ENCODE data around the gene TMEM154. TPM values are rescaled to one million over a fixed set of nuclear protein-coding genes. Genes with fewer than 3 reads are reported as not detected.
A peak's percentile ranks its signal among the peaks of the same experiment; 100 is the strongest.

Gene TMEM154
- total RNA-seq, 5 donors from 2014 or later (not counting 1 experiment from before 2014, with no cell fraction given), result 19.3 to 28.5 (median 24.6) TPM

DNA sequence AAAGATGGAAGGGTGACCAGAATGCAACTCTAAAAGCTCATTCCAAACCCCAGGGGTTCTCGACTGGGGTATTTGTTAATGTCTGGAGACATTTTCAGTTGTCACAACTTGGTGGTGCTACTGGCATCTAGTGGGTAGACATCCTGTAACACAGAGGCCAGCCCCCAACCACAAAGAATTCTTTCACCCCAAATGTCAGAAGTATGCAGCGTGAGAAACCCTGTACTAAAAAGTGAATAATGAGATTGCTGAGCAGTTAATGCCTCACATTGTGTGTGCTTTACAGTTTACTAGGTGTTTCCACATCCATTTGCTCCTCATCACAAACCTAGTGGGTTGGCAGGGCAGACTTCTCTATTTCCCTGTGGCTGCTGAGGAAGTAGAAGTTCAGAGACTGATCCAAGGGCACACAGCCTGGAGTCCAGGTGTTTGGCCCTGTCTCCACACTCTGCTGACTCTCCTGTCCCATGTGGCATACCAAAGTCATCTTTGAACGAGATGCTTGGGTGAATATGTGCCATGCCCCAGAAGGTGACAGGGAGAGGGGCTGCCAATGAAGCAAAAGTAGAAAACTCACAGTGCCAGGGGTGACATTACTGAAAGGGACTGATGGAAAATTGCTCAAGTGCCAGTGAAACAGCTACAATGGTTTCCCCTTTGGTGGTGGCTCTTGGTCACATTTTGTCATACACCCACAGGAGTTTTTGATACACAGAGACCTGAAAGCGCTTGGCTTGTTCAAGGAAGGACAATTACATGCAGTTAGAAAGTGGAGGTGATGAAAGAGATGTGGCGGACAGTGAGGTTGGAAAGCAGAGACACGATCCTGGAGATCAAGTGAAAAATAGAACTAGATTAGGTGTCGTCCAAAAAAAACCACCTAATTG, 10.1 kb upstream of the TMEM154 start:
- DNase-seq (no peak), ATAC-seq (replicated peaks in 1 of 4) (no peak)
- Histone ChIP-seq H3K27me3 (replicated peaks in 1 of 2; ENCODE audit: control insufficient read depth in 2 of 2, extremely low read depth in 1 of 2, insufficient read depth in 2 of 2, low read length in 1 of 2) (peaks cover 0 to 3% of the 10 kb centered on the region in 2 experiments), H3K4me3 (ENCODE audit: control insufficient read depth in 1 of 2, extremely low read depth in 1 of 2, low read length in 1 of 2) (no peak overlapping the region), H3K4me1 (ENCODE audit: control insufficient read depth in 1 of 2, extremely low read depth in 1 of 2, insufficient read depth in 2 of 2, low read length in 2 of 2) (no peaks in the 10 kb centered on the region), H3K27ac (ENCODE audit: low read length) (no peak overlapping the region), H3K36me3 (ENCODE audit: control insufficient read depth in 2 of 2, extremely low read depth in 1 of 2, insufficient read depth in 1 of 2, low read length in 1 of 2) (no peaks in the 10 kb centered on the region), H3K9me3 (no peaks in the 10 kb centered on the region)
- no peak overlapping the region for H3K27ac Mint-ChIP-seq
- ChIA-PET POLR2A (interaction anchor here (0.6 to 0.7 kb wide), 2 partner anchors 11 to 17 kb away, joined by 3 read pairs; no protein-coding TSS in a partner anchor), CTCF (interaction anchor here (0.7 kb wide), 2 partner anchors 12 to 228 kb away, joined by 3 read pairs; no protein-coding TSS in a partner anchor)
- WGBS (ENCODE audit: insufficient coverage), result 53% methylated on average over 4 of the region's 7 CpGs
- H3K4me3 Mint-ChIP-seq, result no peak overlapping the region
- no peaks in the 10 kb centered on the region for H3K36me3 Mint-ChIP-seq
- H3K9me3 Mint-ChIP-seq, result no peaks in the 10 kb centered on the region
- peaks cover 0 to 7% (median 0%) of the 10 kb centered on the region in 3 donors for H3K4me1 Mint-ChIP-seq
- H3K27me3 Mint-ChIP-seq, result peaks cover 0 to 5% of the 10 kb centered on the region in 2 donors

DNA sequence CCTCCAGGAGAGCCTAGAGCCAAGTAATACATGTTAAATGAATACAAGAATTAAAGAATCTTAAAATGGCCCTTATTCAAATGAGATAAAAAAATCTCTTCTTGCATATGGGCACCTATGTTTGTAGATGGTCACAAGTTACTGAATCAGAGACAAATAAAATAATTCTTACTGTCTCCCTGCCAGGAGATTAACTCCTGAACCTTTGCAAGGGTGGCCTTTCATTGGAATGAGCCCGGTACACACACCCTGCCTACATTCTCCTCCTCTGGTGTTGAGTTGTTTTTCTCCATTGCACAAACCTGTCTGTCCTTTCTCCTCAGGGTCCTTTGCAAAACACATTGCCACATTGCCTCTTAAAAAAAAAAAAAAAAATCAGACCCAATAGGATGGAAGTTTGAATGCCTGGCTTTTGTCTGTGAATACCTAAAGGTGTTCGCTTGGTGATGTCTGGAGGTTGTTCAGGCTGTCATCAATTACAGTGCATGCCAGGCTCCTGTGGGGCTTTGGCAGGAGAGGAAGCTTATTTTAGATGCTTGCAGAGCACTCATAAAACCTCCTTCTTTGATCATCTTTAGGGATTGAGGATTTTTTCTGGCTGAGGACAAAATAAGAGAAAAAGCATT, 8.3 kb upstream of the TMEM154 start:
- Mint-ChIP-seq H3K27me3 (peaks cover 0 to 5% of the 10 kb centered on the region in 2 donors), H3K4me3 (no peak overlapping the region), H3K9me3 (no peaks in the 10 kb centered on the region), H3K27ac (no peak overlapping the region), H3K36me3 (no peaks in the 10 kb centered on the region), H3K4me1 (peaks cover 0 to 7% (median 0%) of the 10 kb centered on the region in 3 donors)
- no peak overlapping the region for H3K27ac ChIP-seq (ENCODE audit: low read length)
- H3K4me1 ChIP-seq (ENCODE audit: control insufficient read depth in 1 of 2, extremely low read depth in 1 of 2, insufficient read depth in 2 of 2, low read length in 2 of 2), result no peaks in the 10 kb centered on the region
- no peaks in the 10 kb centered on the region for H3K36me3 ChIP-seq (ENCODE audit: control insufficient read depth in 2 of 2, extremely low read depth in 1 of 2, insufficient read depth in 1 of 2, low read length in 1 of 2)
- ATAC-seq (replicated peaks in 1 of 4) (no peak), DNase-seq (no peak)
- no peak overlapping the region for H3K4me3 ChIP-seq (ENCODE audit: control insufficient read depth in 1 of 2, extremely low read depth in 1 of 2, low read length in 1 of 2)
- WGBS (ENCODE audit: insufficient coverage), result no CpG with 5 or more reads among the region's 2 CpGs
- no peaks in the 10 kb centered on the region for H3K9me3 ChIP-seq
- POLR2A ChIA-PET, result interaction anchor here in 1 of 2 donors (0.7 kb wide), 1 partner anchor 37 kb away, joined by 6 read pairs; no protein-coding TSS in a partner anchor
- CTCF ChIA-PET, result interaction anchor here in 1 of 2 donors (0.7 kb wide), 1 partner anchor 52 kb away, joined by 5 read pairs; no protein-coding TSS in a partner anchor
- peaks cover 0 to 9% of the 10 kb centered on the region in 2 experiments for H3K27me3 ChIP-seq (replicated peaks in 1 of 2; ENCODE audit: control insufficient read depth in 2 of 2, extremely low read depth in 1 of 2, insufficient read depth in 2 of 2, low read length in 1 of 2)

GRCh38 chr4:152686452-152687013, 6.7 kb upstream of the TMEM154 start:
- Mint-ChIP-seq H3K4me3 (no peak overlapping the region), H3K27me3 (peaks cover 0 to 5% of the 10 kb centered on the region in 2 donors), H3K27ac (peak overlapping the region in 1 of 2 donors; percentile 1), H3K36me3 (no peaks in the 10 kb centered on the region), H3K4me1 (peaks cover 0 to 7% (median 0%) of the 10 kb centered on the region in 3 donors), H3K9me3 (no peaks in the 10 kb centered on the region)
- CTCF ChIA-PET, result no interaction called here
- Histone ChIP-seq H3K4me1 (ENCODE audit: control insufficient read depth in 1 of 2, extremely low read depth in 1 of 2, insufficient read depth in 2 of 2, low read length in 2 of 2) (no peaks in the 10 kb centered on the region), H3K4me3 (ENCODE audit: control insufficient read depth in 1 of 2, extremely low read depth in 1 of 2, low read length in 1 of 2) (no peak overlapping the region), H3K36me3 (ENCODE audit: control insufficient read depth in 2 of 2, extremely low read depth in 1 of 2, insufficient read depth in 1 of 2, low read length in 1 of 2) (no peaks in the 10 kb centered on the region), H3K27me3 (replicated peaks in 1 of 2; ENCODE audit: control insufficient read depth in 2 of 2, extremely low read depth in 1 of 2, insufficient read depth in 2 of 2, low read length in 1 of 2) (peaks cover 0 to 9% of the 10 kb centered on the region in 2 experiments), H3K27ac (ENCODE audit: low read length) (no peak overlapping the region), H3K9me3 (no peaks in the 10 kb centered on the region)
- 97% methylated on average over 5 of the region's 8 CpGs for WGBS (ENCODE audit: insufficient coverage)
- ATAC-seq (replicated peaks in 1 of 4) (peak in 1 of 4 experiments; percentile 32), DNase-seq (no peak)
- POLR2A ChIA-PET, result interaction anchor here (0.6 kb wide), 2 partner anchors 18 to 281 kb away, joined by 3 to 6 read pairs; no protein-coding TSS in a partner anchor

DNA sequence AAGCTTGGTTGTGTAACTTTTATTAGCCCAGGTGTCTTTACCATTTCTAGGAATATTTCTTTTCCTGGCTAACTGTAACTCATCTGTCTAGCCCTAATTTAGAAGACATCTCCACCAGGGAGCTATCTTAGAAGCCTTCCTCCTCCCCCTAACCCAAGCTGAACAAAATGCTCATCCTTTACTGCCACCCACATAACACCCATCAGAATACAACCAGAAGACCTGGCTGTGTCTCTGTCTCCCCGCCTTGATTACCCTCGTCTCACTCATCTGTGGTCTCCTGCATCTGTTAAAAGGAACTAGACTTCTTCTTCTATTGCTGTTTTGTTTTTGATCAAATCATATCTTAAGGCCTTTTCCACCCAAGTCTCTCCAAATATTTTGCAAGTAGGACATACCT, 4.8 kb upstream of the TMEM154 start:
- Mint-ChIP-seq H3K36me3 (no peaks in the 10 kb centered on the region), H3K9me3 (no peaks in the 10 kb centered on the region), H3K27ac (no peak overlapping the region), H3K27me3 (peaks cover 0 to 5% of the 10 kb centered on the region in 2 donors), H3K4me3 (no peak overlapping the region), H3K4me1 (peaks cover 5 to 22% (median 14%) of the 10 kb centered on the region in 3 donors)
- Histone ChIP-seq H3K27me3 (replicated peaks in 1 of 2; ENCODE audit: control insufficient read depth in 2 of 2, extremely low read depth in 1 of 2, insufficient read depth in 2 of 2, low read length in 1 of 2) (peaks cover 0 to 6% of the 10 kb centered on the region in 2 experiments), H3K36me3 (ENCODE audit: control insufficient read depth in 2 of 2, extremely low read depth in 1 of 2, insufficient read depth in 1 of 2, low read length in 1 of 2) (no peaks in the 10 kb centered on the region), H3K27ac (ENCODE audit: low read length) (no peak overlapping the region), H3K4me3 (ENCODE audit: control insufficient read depth in 1 of 2, extremely low read depth in 1 of 2, low read length in 1 of 2) (no peak overlapping the region), H3K9me3 (no peaks in the 10 kb centered on the region), H3K4me1 (ENCODE audit: control insufficient read depth in 1 of 2, extremely low read depth in 1 of 2, insufficient read depth in 2 of 2, low read length in 2 of 2) (peaks cover 2 to 8% of the 10 kb centered on the region in 2 experiments)
- POLR2A ChIA-PET, result no interaction called here
- CTCF ChIA-PET, result interaction anchor here in 1 of 2 donors (0.6 kb wide), 1 partner anchor 230 kb away, joined by 3 read pairs; no protein-coding TSS in a partner anchor
- no peak for ATAC-seq (replicated peaks in 1 of 4)
- DNase-seq, result no peak
- 33% methylated on average over 1 of the region's 2 CpGs for WGBS (ENCODE audit: insufficient coverage)

- POLR2A ChIA-PET, result no interaction called here
- CTCF ChIA-PET, result interaction anchor here in 1 of 2 donors (0.6 kb wide), 1 partner anchor 230 kb away, joined by 3 read pairs; no protein-coding TSS in a partner anchor
- no peaks in the 10 kb centered on the region for H3K36me3 Mint-ChIP-seq
- peaks cover 0 to 5% of the 10 kb centered on the region in 2 donors for H3K27me3 Mint-ChIP-seq
- ATAC-seq (replicated peaks in 1 of 4) (no peak), DNase-seq (no peak)
- H3K27ac Mint-ChIP-seq, result no peak overlapping the region
- Histone ChIP-seq H3K36me3 (ENCODE audit: control insufficient read depth in 2 of 2, extremely low read depth in 1 of 2, insufficient read depth in 1 of 2, low read length in 1 of 2) (no peaks in the 10 kb centered on the region), H3K27me3 (replicated peaks in 1 of 2; ENCODE audit: control insufficient read depth in 2 of 2, extremely low read depth in 1 of 2, insufficient read depth in 2 of 2, low read length in 1 of 2) (peaks cover 0 to 6% of the 10 kb centered on the region in 2 experiments), H3K9me3 (no peaks in the 10 kb centered on the region), H3K27ac (ENCODE audit: low read length) (no peak overlapping the region), H3K4me1 (ENCODE audit: control insufficient read depth in 1 of 2, extremely low read depth in 1 of 2, insufficient read depth in 2 of 2, low read length in 2 of 2) (peaks cover 4 to 8% of the 10 kb centered on the region in 2 experiments), H3K4me3 (ENCODE audit: control insufficient read depth in 1 of 2, extremely low read depth in 1 of 2, low read length in 1 of 2) (no peak overlapping the region)
- no CpG with 5 or more reads among the region's 3 CpGs for WGBS (ENCODE audit: insufficient coverage)
- H3K9me3 Mint-ChIP-seq, result no peaks in the 10 kb centered on the region
- peaks cover 11 to 25% (median 20%) of the 10 kb centered on the region in 3 donors for H3K4me1 Mint-ChIP-seq
- no peak overlapping the region for H3K4me3 Mint-ChIP-seq
Measured at GRCh38 chr4:152684007-152684406, 4.2 kb upstream of the TMEM154 start.
